Measurements from ENCODE around the gene U2AF2. TPM values are rescaled to one million over a fixed set of nuclear protein-coding genes. Genes with fewer than 3 reads are reported as not detected.
"Not testable (repeated sequence)": the region's sequence is repeated elsewhere in the genome, so short reads cannot be mapped to it uniquely, and the experiment has no call there.

The U2AF2 gene
- total RNA-seq, 4 donors from 2014 or later: 85.0 to 112 (median 99.7) TPM

GRCh38 chr19:55712804-55713631 lies 58.2 kb downstream of the U2AF2 start:
- no peaks in the 10 kb centered on the region for H3K36me3 ChIP-seq
- no peaks in the 10 kb centered on the region for H3K9me3 ChIP-seq
- WGBS, 2 donors: 69 to 86% methylated on average over 2 of the region's 3 CpGs
- H3K27me3 ChIP-seq: peaks cover 0 to 32% (median 0%) of the 10 kb centered on the region in 4 donors
- no peak for TF ChIP-seq POLR2A (IDR thresholded peaks at IDR 0.05)
- TF ChIP-seq CTCF (IDR thresholded peaks at IDR 0.05): no peak
- no peak for DNase-seq
- no peaks in the 10 kb centered on the region for H3K4me1 ChIP-seq
- intact Hi-C loops (cut with DNase I): no loop called here
- H3K4me3 ChIP-seq: no peak overlapping the region
- no peak overlapping the region for H3K27ac ChIP-seq

GRCh38 chr19:55716531-55716930 lies 61.7 kb downstream of the U2AF2 start:
- Histone ChIP-seq H3K4me3 (no peak overlapping the region), H3K4me1 (no peaks in the 10 kb centered on the region), H3K36me3 (no peaks in the 10 kb centered on the region), H3K9me3 (peaks cover 0 to 5% (median 3%) of the 10 kb centered on the region in 3 donors), H3K27ac (no peak overlapping the region), H3K27me3 (peaks cover 0 to 64% (median 0%) of the 10 kb centered on the region in 4 donors)
- intact Hi-C loops (cut with DNase I): no loop called here
- DNase-seq: no peak
- no peak for TF ChIP-seq CTCF (IDR thresholded peaks at IDR 0.05)
- no peak for TF ChIP-seq POLR2A (IDR thresholded peaks at IDR 0.05)
- 79 to 84% methylated on average over 11 to 13 of the region's 15 CpGs for WGBS, 2 donors

GRCh38 chr19:55717251-55717650 lies 62.4 kb downstream of the U2AF2 start:
- H3K36me3 ChIP-seq: no peaks in the 10 kb centered on the region
- no peak overlapping the region for H3K4me3 ChIP-seq
- WGBS, 2 donors: 56 to 77% methylated on average over 6 to 7 of the region's 11 CpGs
- peaks cover 0 to 71% (median 0%) of the 10 kb centered on the region in 4 donors for H3K27me3 ChIP-seq
- H3K4me1 ChIP-seq: no peaks in the 10 kb centered on the region
- H3K27ac ChIP-seq: no peak overlapping the region
- intact Hi-C loops (cut with DNase I): no loop called here
- peaks cover 0 to 12% (median 9%) of the 10 kb centered on the region in 3 donors for H3K9me3 ChIP-seq
- DNase-seq: no peak
- TF ChIP-seq POLR2A (IDR thresholded peaks at IDR 0.05) (no peak), CTCF (IDR thresholded peaks at IDR 0.05) (no peak)

GRCh38 chr19:55717879-55718711 lies 63.3 kb downstream of the U2AF2 start:
- H3K27ac ChIP-seq; H3K4me3 ChIP-seq; H3K4me1 ChIP-seq; H3K36me3 ChIP-seq; intact Hi-C loops (cut with DNase I); DNase-seq: not testable (repeated sequence)
- H3K27me3 ChIP-seq: peaks cover 0 to 73% (median 0%) of the 10 kb centered on the region in 4 donors
- peaks cover 0 to 13% (median 9%) of the 10 kb centered on the region in 3 donors for H3K9me3 ChIP-seq
- 36 to 55% methylated on average over 9 to 13 of the region's 13 CpGs for WGBS, 2 donors

- Histone ChIP-seq H3K36me3 (no peaks in the 10 kb centered on the region), H3K4me1 (no peaks in the 10 kb centered on the region), H3K4me3 (no peak overlapping the region), H3K27me3 (peaks cover 0 to 65% (median 0%) of the 10 kb centered on the region in 4 donors), H3K27ac (no peak overlapping the region), H3K9me3 (peaks cover 0 to 13% (median 9%) of the 10 kb centered on the region in 3 donors)
- WGBS, 2 donors: 64 to 70% methylated on average over 5 of the region's 5 CpGs
- intact Hi-C loops (cut with DNase I): no loop called here
- TF ChIP-seq POLR2A (IDR thresholded peaks at IDR 0.05) (no peak), CTCF (IDR thresholded peaks at IDR 0.05) (no peak)
- DNase-seq: no peak
Measured at GRCh38 chr19:55720214-55720746, 65.4 kb downstream of the U2AF2 start.

All from esophagus squamous epithelium (tissue), 5 donors.